ENCODE data around the gene ANKRD55. TPM values are rescaled to one million over a fixed set of nuclear protein-coding genes. Genes with fewer than 3 reads are reported as not detected.
A peak's percentile ranks its signal among the peaks of the same experiment; 100 is the strongest.
"Not testable (repeated sequence)": the region's sequence is repeated elsewhere in the genome, so short reads cannot be mapped to it uniquely, and the experiment has no call there.

ANKRD55 gene
- total RNA-seq, 1 donor from 2014 or later: not detected

GRCh38 chr5:56142614-56143372 is 90.3 kb downstream of the ANKRD55 start:
- H3K4me3 ChIP-seq (ENCODE audit: low read length in 3 of 3): no peak overlapping the region

GRCh38 chr5:56142233-56142613 is 90.9 kb downstream of the ANKRD55 start:
- Histone ChIP-seq H3K27ac (ENCODE audit: low read depth, low read length) (no peak overlapping the region), H3K36me3 (ENCODE audit: control insufficient read depth in 3 of 3, insufficient read depth in 3 of 3, low read length in 3 of 3) (no peaks in the 10 kb centered on the region), H3K4me1 (ENCODE audit: control insufficient read depth in 3 of 3, insufficient read depth in 3 of 3, low read length in 3 of 3) (no peaks in the 10 kb centered on the region), H3K9ac (ENCODE audit: low read depth in 1 of 3, low read length in 3 of 3) (no peak overlapping the region), H3K27me3 (ENCODE audit: control insufficient read depth in 3 of 3, insufficient read depth in 3 of 3, low read length in 3 of 3) (no peaks in the 10 kb centered on the region), H3K4me3 (ENCODE audit: low read length in 3 of 3) (no peak overlapping the region), H3K9me3 (ENCODE audit: control insufficient read depth in 3 of 3, low read length in 3 of 3) (no peaks in the 10 kb centered on the region)

More at GRCh38 chr5:56142614-56143372, 90.3 kb downstream of the ANKRD55 start:
- H3K27ac ChIP-seq (ENCODE audit: low read depth, low read length): no peak overlapping the region
- no peaks in the 10 kb centered on the region for H3K9me3 ChIP-seq (ENCODE audit: control insufficient read depth in 3 of 3, low read length in 3 of 3)
- no peak overlapping the region for H3K9ac ChIP-seq (ENCODE audit: low read depth in 1 of 3, low read length in 3 of 3)
- no peaks in the 10 kb centered on the region for H3K4me1 ChIP-seq (ENCODE audit: control insufficient read depth in 3 of 3, insufficient read depth in 3 of 3, low read length in 3 of 3)
- H3K36me3 ChIP-seq (ENCODE audit: control insufficient read depth in 3 of 3, insufficient read depth in 3 of 3, low read length in 3 of 3): no peaks in the 10 kb centered on the region
- H3K27me3 ChIP-seq (ENCODE audit: control insufficient read depth in 3 of 3, insufficient read depth in 3 of 3, low read length in 3 of 3): no peaks in the 10 kb centered on the region

- Histone ChIP-seq H3K36me3 (ENCODE audit: control insufficient read depth in 3 of 3, insufficient read depth in 3 of 3, low read length in 3 of 3) (no peaks in the 10 kb centered on the region), H3K27ac (ENCODE audit: low read depth, low read length) (no peak overlapping the region), H3K9me3 (ENCODE audit: control insufficient read depth in 3 of 3, low read length in 3 of 3) (no peaks in the 10 kb centered on the region), H3K9ac (ENCODE audit: low read depth in 1 of 3, low read length in 3 of 3) (no peak overlapping the region), H3K27me3 (ENCODE audit: control insufficient read depth in 3 of 3, insufficient read depth in 3 of 3, low read length in 3 of 3) (no peaks in the 10 kb centered on the region), H3K4me3 (ENCODE audit: low read length in 3 of 3) (no peak overlapping the region), H3K4me1 (ENCODE audit: control insufficient read depth in 3 of 3, insufficient read depth in 3 of 3, low read length in 3 of 3) (no peaks in the 10 kb centered on the region)
Measured at GRCh38 chr5:56140073-56140472, 93.1 kb downstream of the ANKRD55 start.

- peaks cover 0 to 2% (median 0%) of the 10 kb centered on the region in 3 donors for H3K9me3 ChIP-seq (ENCODE audit: control insufficient read depth in 3 of 3, low read length in 3 of 3)
- no peaks in the 10 kb centered on the region for H3K36me3 ChIP-seq (ENCODE audit: control insufficient read depth in 3 of 3, insufficient read depth in 3 of 3, low read length in 3 of 3)
- no peak overlapping the region for H3K9ac ChIP-seq (ENCODE audit: low read depth in 1 of 3, low read length in 3 of 3)
- H3K27ac ChIP-seq (ENCODE audit: low read depth, low read length): no peak overlapping the region
- no peaks in the 10 kb centered on the region for H3K4me1 ChIP-seq (ENCODE audit: control insufficient read depth in 3 of 3, insufficient read depth in 3 of 3, low read length in 3 of 3)
- H3K27me3 ChIP-seq (ENCODE audit: control insufficient read depth in 3 of 3, insufficient read depth in 3 of 3, low read length in 3 of 3): no peaks in the 10 kb centered on the region
- no peak overlapping the region for H3K4me3 ChIP-seq (ENCODE audit: low read length in 3 of 3)
Measured at GRCh38 chr5:56130664-56131063, 102.5 kb downstream of the ANKRD55 start.

- H3K9ac ChIP-seq (ENCODE audit: low read depth in 1 of 3, low read length in 3 of 3): no peak overlapping the region
- no peaks in the 10 kb centered on the region for H3K4me1 ChIP-seq (ENCODE audit: control insufficient read depth in 3 of 3, insufficient read depth in 3 of 3, low read length in 3 of 3)
- H3K27ac ChIP-seq (ENCODE audit: low read depth, low read length): no peak overlapping the region
- no peaks in the 10 kb centered on the region for H3K27me3 ChIP-seq (ENCODE audit: control insufficient read depth in 3 of 3, insufficient read depth in 3 of 3, low read length in 3 of 3)
- H3K9me3 ChIP-seq (ENCODE audit: control insufficient read depth in 3 of 3, low read length in 3 of 3): peaks cover 0 to 2% (median 0%) of the 10 kb centered on the region in 3 donors
- H3K4me3 ChIP-seq (ENCODE audit: low read length in 3 of 3): no peak overlapping the region
- no peaks in the 10 kb centered on the region for H3K36me3 ChIP-seq (ENCODE audit: control insufficient read depth in 3 of 3, insufficient read depth in 3 of 3, low read length in 3 of 3)
Measured at GRCh38 chr5:56129288-56129687, 103.8 kb downstream of the ANKRD55 start.

GRCh38 chr5:56128113-56128512 is 105.0 kb downstream of the ANKRD55 start:
- Histone ChIP-seq H3K4me3 (ENCODE audit: low read length in 3 of 3) (no peak overlapping the region), H3K27me3 (ENCODE audit: control insufficient read depth in 3 of 3, insufficient read depth in 3 of 3, low read length in 3 of 3) (no peaks in the 10 kb centered on the region), H3K9me3 (ENCODE audit: control insufficient read depth in 3 of 3, low read length in 3 of 3) (peaks cover 0 to 2% (median 0%) of the 10 kb centered on the region in 3 donors), H3K27ac (ENCODE audit: low read depth, low read length) (no peak overlapping the region), H3K4me1 (ENCODE audit: control insufficient read depth in 3 of 3, insufficient read depth in 3 of 3, low read length in 3 of 3) (peaks cover 0 to 3% (median 0%) of the 10 kb centered on the region in 3 donors), H3K36me3 (ENCODE audit: control insufficient read depth in 3 of 3, insufficient read depth in 3 of 3, low read length in 3 of 3) (no peaks in the 10 kb centered on the region), H3K9ac (ENCODE audit: low read depth in 1 of 3, low read length in 3 of 3) (no peak overlapping the region)

- Histone ChIP-seq H3K9me3 (ENCODE audit: control insufficient read depth in 3 of 3, low read length in 3 of 3) (peaks cover 0 to 2% (median 0%) of the 10 kb centered on the region in 3 donors), H3K27ac (ENCODE audit: low read depth, low read length) (no peak overlapping the region), H3K9ac (ENCODE audit: low read depth in 1 of 3, low read length in 3 of 3) (no peak overlapping the region), H3K4me1 (ENCODE audit: control insufficient read depth in 3 of 3, insufficient read depth in 3 of 3, low read length in 3 of 3) (peaks cover 0 to 3% (median 0%) of the 10 kb centered on the region in 3 donors), H3K27me3 (ENCODE audit: control insufficient read depth in 3 of 3, insufficient read depth in 3 of 3, low read length in 3 of 3) (no peaks in the 10 kb centered on the region), H3K4me3 (ENCODE audit: low read length in 3 of 3) (no peak overlapping the region), H3K36me3 (ENCODE audit: control insufficient read depth in 3 of 3, insufficient read depth in 3 of 3, low read length in 3 of 3) (no peaks in the 10 kb centered on the region)
Measured at GRCh38 chr5:56126487-56127179, 106.5 kb downstream of the ANKRD55 start.

- peak overlapping the region; percentile 27 for H3K27ac ChIP-seq (ENCODE audit: low read depth, low read length)
- no peak overlapping the region for H3K9ac ChIP-seq (ENCODE audit: low read depth in 1 of 3, low read length in 3 of 3)
Measured at GRCh38 chr5:56123531-56124243, 109.4 kb downstream of the ANKRD55 start.

GRCh38 chr5:56122360-56122985 is 110.7 kb downstream of the ANKRD55 start:
- H3K9me3 ChIP-seq (ENCODE audit: control insufficient read depth in 3 of 3, low read length in 3 of 3); H3K36me3 ChIP-seq (ENCODE audit: control insufficient read depth in 3 of 3, insufficient read depth in 3 of 3, low read length in 3 of 3); H3K4me3 ChIP-seq (ENCODE audit: low read length in 3 of 3); H3K9ac ChIP-seq (ENCODE audit: low read depth in 1 of 3, low read length in 3 of 3); H3K4me1 ChIP-seq (ENCODE audit: control insufficient read depth in 3 of 3, insufficient read depth in 3 of 3, low read length in 3 of 3); H3K27ac ChIP-seq (ENCODE audit: low read depth, low read length); H3K27me3 ChIP-seq (ENCODE audit: control insufficient read depth in 3 of 3, insufficient read depth in 3 of 3, low read length in 3 of 3): not testable (repeated sequence)

More at GRCh38 chr5:56123531-56124243, 109.4 kb downstream of the ANKRD55 start:
- no peaks in the 10 kb centered on the region for H3K36me3 ChIP-seq (ENCODE audit: control insufficient read depth in 3 of 3, insufficient read depth in 3 of 3, low read length in 3 of 3)
- peaks cover 0 to 3% (median 0%) of the 10 kb centered on the region in 3 donors for H3K4me1 ChIP-seq (ENCODE audit: control insufficient read depth in 3 of 3, insufficient read depth in 3 of 3, low read length in 3 of 3)
- H3K27me3 ChIP-seq (ENCODE audit: control insufficient read depth in 3 of 3, insufficient read depth in 3 of 3, low read length in 3 of 3): no peaks in the 10 kb centered on the region
- H3K9me3 ChIP-seq (ENCODE audit: control insufficient read depth in 3 of 3, low read length in 3 of 3): no peaks in the 10 kb centered on the region
- no peak overlapping the region for H3K4me3 ChIP-seq (ENCODE audit: low read length in 3 of 3)
